Stimulated activated CD8-positive, alpha-beta memory T cell treated with anti-CD3 and anti-CD28 coated beads, Interleukin-7, amount 100 ng/mL, for 48 hours (primary cell): ENCODE data around the gene PAPLN.

Experiments
- DNase-seq, 2 donors: peaks; one replicate each; pipeline ENCODE4 v3.0.0-alpha.2; 2020; ENCODE audit warnings: low read depth in 1 of 2; ENCODE audit errors: extremely low read depth in 1 of 2

PAPLN gene

GRCh38 chr14:73245480-73246325, 8.4 kb downstream of the PAPLN start:
- peak in 1 of 2 donors; percentile 17 for DNase-seq

DNA sequence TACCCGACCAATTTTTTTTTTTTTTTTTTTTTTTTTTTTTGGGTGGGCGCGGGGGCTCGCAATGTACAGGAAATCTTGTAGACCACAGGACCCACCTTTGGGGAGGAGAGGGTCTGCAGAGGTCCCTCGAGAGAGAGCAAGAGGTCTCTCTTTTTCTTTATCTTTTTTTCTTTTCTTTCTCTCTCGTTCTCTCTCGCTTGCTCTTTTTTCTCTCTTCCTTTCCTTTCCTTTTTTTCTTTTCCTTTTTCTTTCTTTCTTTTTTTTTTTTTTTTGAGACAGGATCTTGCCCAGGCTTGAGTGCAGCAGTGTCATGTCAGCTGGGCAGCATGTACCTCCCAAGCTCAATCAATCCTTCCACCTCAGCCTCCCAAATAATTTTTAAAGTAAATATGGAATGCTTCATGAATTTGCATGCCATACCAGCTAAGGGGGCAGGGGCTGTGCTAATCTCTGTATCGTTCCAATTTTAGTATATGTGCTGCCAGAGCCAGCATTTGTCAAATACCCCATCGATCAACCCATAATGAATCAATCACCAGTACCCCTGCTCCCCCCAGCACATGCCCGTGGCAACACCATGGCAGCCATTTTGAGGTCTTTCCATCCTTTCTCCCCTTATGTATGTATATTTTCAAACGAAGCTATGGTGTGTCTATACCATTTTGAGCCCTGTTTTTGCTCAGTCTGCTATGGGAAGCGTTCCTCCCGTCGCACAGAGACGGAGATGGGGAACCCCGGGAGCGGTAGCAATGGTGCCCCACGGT, 9.3 kb downstream of the PAPLN start:
- DNase-seq = no peak

DNA sequence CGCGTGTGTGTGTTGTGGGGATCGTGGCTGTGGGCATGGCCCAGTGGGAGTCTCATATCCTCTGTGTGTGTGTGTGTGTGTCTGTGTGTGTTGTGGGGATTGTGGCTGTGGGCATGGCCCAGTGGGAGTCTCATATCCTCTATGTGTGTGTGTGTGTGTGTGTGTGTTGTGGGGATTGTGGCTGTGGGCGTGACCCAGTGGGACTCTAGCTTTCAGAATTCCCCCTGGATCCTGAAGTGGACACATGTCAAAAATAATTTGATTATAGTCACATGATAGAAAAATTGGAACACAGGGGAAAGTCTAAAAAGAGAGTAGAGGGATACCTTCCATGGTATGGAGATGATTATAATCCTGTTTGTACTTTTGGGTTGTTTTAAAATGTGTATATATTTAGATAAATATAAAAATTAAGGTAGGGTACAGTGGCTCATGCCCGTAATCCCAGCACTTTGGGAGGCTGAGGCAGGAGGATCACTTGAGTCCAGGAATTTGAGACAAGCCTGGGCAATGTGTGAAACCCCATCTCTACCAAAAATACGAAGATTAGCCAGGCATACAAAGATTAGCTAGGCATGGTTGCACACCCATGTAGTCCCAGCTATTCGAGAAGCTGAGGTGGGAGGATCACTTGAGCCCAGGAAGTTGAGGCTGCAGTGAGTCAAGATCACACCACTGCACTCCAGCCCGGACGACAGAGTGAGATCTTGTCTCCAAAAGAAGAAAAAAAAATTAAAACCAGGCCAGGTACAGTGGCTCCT, 11.0 kb downstream of the PAPLN start:
- DNase-seq = no peak

DNA sequence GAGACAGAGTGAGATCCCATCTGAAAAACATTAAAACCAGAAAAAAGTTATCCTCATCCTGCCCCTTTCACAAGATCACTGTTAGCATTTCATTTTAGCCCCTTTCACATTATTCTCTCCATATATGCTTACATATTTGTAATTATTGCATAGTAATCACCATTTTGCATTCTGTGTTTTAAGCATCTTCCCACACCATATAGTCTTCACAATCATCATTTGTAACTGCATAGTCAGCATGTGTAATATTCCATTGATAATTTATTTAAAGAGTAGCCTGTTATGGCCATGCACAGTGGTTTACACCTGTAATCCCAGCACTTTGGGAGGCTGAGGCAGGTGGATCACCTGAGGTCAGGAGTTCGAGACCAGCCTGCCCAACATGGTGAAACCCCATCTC, 11.8 kb downstream of the PAPLN start:
- no peak for DNase-seq

DNA sequence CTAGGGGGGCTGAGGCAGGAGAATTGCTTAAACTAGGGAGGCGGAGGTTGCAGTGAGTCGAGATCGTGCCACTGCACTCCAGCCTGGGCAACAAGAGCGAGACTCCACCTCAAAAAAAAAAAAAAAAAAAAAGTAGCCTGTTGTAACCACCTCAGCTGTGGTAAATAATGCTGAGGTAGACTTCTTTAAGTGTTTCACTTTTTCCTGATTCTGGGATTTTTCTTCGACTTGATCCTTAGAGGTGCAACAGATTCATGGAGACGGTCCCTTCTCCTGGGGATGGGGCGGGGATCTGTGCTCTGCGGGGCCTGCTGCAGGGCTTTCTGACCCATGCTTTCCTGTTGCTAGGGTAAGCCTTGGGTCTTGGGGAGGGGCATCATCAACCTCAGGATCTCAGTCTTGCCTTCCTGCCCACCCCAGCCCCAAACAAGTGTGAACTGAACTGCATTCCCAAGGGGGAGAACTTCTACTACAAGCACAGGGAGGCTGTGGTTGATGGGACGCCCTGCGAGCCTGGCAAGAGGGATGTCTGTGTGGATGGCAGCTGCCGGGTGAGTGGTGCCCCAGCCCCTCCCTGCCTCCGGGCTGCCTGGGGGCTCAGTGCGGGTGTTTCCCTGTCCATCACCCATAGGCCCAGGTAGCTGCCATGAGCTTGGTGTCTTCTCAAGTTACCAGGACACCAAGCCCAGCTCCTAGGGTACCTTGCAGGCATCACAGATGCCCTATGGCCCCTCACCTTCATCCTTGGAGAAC, 12.4 kb downstream of the PAPLN start:
- DNase-seq = no peak

GRCh38 chr14:73250317-73250713, 13.0 kb downstream of the PAPLN start:
- no peak for DNase-seq

GRCh38 chr14:73250781-73251500, 13.6 kb downstream of the PAPLN start:
- no peak for DNase-seq

DNA sequence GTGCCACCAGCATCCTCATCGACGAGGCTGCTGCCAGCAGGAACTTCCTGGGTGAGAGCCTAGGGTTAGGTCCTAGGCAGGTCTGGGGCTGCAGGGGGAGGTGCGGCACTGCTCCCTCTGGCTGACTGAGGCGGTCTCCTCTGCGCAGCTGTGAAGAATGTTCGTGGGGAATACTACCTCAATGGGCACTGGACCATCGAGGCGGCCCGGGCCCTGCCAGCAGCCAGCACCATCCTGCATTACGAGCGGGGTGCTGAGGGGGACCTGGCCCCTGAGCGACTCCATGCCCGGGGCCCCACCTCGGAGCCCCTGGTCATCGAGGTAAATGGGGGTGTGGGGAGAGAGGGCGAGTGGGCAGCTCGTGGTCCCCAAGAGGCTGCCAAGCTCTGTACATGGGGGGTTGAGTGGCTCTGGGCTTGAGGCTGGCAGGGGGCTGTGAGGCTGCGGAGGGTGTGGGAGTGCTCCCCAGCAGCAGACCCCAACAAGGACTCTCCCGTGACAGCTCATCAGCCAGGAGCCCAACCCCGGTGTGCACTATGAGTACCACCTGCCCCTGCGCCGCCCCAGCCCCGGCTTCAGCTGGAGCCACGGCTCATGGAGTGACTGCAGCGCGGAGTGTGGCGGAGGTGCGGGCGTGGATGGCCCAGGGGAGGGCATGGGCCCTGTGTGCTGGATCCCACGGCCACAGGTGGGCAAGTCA, 14.4 kb downstream of the PAPLN start:
- DNase-seq = no peak

DNA sequence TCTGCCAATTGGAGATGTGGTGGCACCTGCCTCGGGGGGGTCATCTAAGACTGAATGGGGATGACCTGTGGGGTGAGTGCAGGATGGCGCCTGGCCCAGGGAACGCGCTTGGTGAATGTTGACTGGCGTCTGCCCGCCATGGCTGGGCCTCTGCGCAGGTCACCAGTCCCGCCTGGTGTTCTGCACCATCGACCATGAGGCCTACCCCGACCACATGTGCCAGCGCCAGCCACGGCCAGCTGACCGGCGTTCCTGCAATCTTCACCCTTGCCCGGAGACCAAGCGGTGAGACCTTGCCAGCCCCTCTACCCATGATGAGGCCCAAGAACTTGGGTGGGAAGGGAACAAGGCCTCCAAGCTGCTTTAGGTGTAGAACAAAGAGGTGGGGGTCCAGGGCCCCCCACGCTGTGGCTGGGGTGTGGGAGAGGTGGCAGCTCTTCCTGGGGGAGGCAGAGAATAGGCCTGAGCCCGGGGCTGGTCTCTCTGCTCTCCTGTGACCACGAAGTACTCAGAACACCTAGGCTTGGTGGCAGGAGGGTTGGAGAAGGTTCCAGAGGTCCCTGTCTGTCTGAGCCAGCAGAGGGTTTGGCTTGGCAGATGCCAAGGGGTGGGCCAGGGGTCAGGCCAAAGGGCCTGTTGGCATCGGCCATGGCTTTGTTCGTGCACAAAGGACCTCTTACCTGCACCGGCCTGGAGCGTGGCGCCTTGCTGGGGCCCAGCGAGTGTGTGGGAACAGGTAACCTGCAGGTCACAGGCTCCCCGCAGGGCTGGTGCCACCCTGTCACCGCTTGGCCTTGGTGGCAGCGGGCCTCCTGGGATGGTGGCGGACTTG, 15.4 kb downstream of the PAPLN start:
- DNase-seq = no peak

GRCh38 chr14:73253323-73253610, 16.0 kb downstream of the PAPLN start:
- DNase-seq = no peak

GRCh38 chr14:73253721-73254120, 16.4 kb downstream of the PAPLN start:
- no peak for DNase-seq

DNA sequence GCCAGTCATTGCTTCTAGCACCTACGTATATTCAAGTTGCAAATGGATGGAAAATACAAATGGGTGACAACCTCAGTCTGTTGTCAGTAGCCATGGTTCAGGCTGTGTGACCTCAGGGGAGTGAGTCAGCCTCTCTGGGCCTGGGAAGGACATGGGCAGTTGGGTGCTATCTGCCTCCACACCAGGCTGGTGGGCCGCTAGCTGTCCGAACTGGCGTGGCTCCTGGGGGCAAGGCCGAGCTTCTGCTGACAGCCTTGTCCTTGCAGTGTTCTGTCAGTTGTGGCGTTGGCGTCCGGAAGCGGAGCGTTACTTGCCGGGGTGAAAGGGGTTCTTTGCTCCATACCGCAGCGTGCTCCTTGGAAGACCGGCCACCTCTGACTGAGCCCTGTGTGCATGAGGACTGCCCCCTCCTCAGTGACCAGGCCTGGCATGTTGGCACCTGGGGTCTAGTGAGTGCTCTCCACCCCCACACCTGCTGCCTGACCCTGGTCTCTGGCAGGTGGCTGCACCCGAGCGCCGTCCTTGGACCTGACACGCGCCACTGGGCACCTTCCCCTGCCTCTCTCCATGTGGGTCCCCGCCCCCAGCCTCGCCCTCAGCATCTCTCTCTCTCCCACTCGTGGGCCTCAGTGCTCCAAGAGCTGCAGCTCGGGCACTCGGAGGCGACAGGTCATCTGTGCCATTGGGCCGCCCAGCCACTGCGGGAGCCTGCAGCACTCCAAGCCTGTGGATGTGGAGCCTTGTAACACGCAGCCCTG, 17.1 kb downstream of the PAPLN start:
- DNase-seq = no peak

GRCh38 chr14:73255005-73255400, 17.7 kb downstream of the PAPLN start:
- DNase-seq = no peak

GRCh38 chr14:73255693-73256225, 18.5 kb downstream of the PAPLN start:
- DNase-seq = no peak

- no peak for DNase-seq
Measured at GRCh38 chr14:73258076-73258475, 20.8 kb downstream of the PAPLN start.

GRCh38 chr14:73258845-73259611, 21.7 kb downstream of the PAPLN start:
- no peak for DNase-seq

DNA sequence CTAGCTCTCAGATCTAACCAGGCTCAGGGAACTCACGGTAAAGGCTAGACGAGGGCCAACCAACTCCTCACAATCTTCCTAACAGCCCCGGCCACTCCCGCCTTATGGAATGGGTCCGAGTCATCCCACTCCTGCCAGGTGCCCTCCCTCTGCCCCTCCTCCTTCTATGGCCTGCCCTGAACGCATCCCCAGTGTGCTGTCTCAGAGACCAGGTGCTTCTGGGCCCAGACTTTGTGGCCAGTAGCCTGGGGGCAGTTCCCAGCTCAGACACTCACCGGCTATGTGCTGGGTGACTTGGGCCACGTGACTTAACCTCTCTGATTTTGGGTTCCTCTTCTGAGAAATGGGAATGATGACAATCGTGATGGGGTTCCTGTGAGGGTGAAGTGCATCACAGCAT, 22.5 kb downstream of the PAPLN start:
- no peak for DNase-seq
